GM23338 (cell line): Measurements from ENCODE around the gene AGBL4.

Experiments used
- CREB1 ChIP-seq: fragments of 250-450 bp; sonication (Bioruptor Pico); IDR thresholded peaks from 2 replicates; pipeline ENCODE4 v1.5.0; 2020; ENCODE audit warnings: low read depth, mild to moderate bottlenecking, moderate library complexity
- CTCF ChIP-seq, 2 experiments: fragments of 200-600 bp in 1 of 2; sonication (generic) in 1 of 2; conservative IDR thresholded peaks; 2 replicates each; pipeline versions ENCODE4 v1.5.1 to v1.6.1; 2016 to 2017; ENCODE audit warnings: antibody characterized with exemption in 2 of 2, low read depth in 2 of 2, mild to moderate bottlenecking in 2 of 2, moderate library complexity in 1 of 2
- EZH2 ChIP-seq: fragments of 200-600 bp; sonication (generic); IDR thresholded peaks from one replicate; pipeline ENCODE4 v1.8.0; 2017; ENCODE audit warnings: antibody characterized with exemption, mild to moderate bottlenecking, low read depth; ENCODE audit not compliant: unreplicated experiment
- EZH2phosphoT487 ChIP-seq: fragments of 200-600 bp; sonication (generic); IDR thresholded peaks from one replicate; pipeline ENCODE4 v1.8.1; 2018; ENCODE audit warnings: antibody characterized with exemption; ENCODE audit not compliant: unreplicated experiment
- POLR2AphosphoS5 ChIP-seq: IDR thresholded peaks from 2 replicates; pipeline ENCODE4 v1.6.1; 2016; ENCODE audit warnings: antibody characterized with exemption, low read depth
- REST ChIP-seq: IDR thresholded peaks from one replicate; pipeline ENCODE4 v1.6.1; 2018; ENCODE audit warnings: antibody characterized with exemption; ENCODE audit not compliant: unreplicated experiment
- STAT1 ChIP-seq: IDR thresholded peaks from one replicate; pipeline ENCODE4 v1.6.1; 2016; ENCODE audit warnings: antibody characterized with exemption; ENCODE audit not compliant: unreplicated experiment
- ZNF331 ChIP-seq: fragments of 250-450 bp; sonication (Bioruptor Pico); IDR thresholded peaks from 2 replicates; pipeline ENCODE4 v1.5.0; 2020; ENCODE audit warnings: low read depth, mild to moderate bottlenecking, moderate library complexity

DNA sequence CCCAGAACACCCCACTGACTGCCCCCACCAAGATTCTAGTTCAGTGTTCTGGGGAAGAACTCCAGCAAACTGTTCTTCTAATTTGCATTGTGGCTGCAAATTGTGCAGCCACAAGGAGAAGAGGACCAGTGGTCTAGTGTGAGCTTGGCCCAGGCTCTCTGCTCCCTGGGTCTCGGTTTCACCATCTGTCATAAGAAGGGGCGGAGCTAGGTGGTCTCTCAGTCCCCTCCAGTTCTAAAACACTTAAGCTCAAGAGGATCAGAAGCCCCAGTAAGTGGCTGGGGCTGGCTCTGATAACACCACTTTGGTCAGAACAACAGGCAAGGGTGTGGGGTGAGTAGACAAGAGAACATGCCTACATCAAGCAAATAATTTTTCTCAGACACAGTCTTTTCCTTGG is 1346.9 kb downstream of the AGBL4 start:
- TF ChIP-seq REST (no peak), CTCF (conservative IDR thresholded peaks at IDR 0.05; ENCODE audit: low read depth in 2 of 2) (no peak), EZH2phosphoT487 (no peak), POLR2AphosphoS5 (no peak), EZH2 (no peak), STAT1 (no peak), ZNF331 (CRISPR knock-in tag) (no peak), CREB1 (CRISPR knock-in tag) (no peak)
